ENCODE measurements around the gene DAPK2.

DAPK2 gene

GRCh38 chr15:63889831-63890230 is 156.5 kb downstream of the DAPK2 start:
- DNase-seq = no peak

GRCh38 chr15:63888823-63889222 is 157.5 kb downstream of the DAPK2 start:
- no peak for DNase-seq

GRCh38 chr15:63888146-63888545 is 158.1 kb downstream of the DAPK2 start:
- DNase-seq = no peak

- DNase-seq = no peak
Observed at GRCh38 chr15:63887630-63888029, 158.7 kb downstream of the DAPK2 start.

- DNase-seq = no peak
Observed at GRCh38 chr15:63884953-63885352, 161.3 kb downstream of the DAPK2 start.

- DNase-seq = no peak
Observed at GRCh38 chr15:63881431-63881830, 164.9 kb downstream of the DAPK2 start.

GRCh38 chr15:63880744-63881143 is 165.5 kb downstream of the DAPK2 start:
- no peak for DNase-seq

- no peak for DNase-seq
Observed at GRCh38 chr15:63879995-63880394, 166.3 kb downstream of the DAPK2 start.

- DNase-seq = no peak
Observed at GRCh38 chr15:63879211-63879610, 167.1 kb downstream of the DAPK2 start.

GRCh38 chr15:63877713-63878271 is 168.5 kb downstream of the DAPK2 start:
- no peak for DNase-seq

- no peak for DNase-seq
Observed at GRCh38 chr15:63876085-63876662, 170.1 kb downstream of the DAPK2 start.

- no peak for DNase-seq
Observed at GRCh38 chr15:63874616-63875015, 171.7 kb downstream of the DAPK2 start.

GRCh38 chr15:63872759-63873510 is 173.3 kb downstream of the DAPK2 start:
- no peak for DNase-seq

GRCh38 chr15:63870487-63871209 is 175.6 kb downstream of the DAPK2 start:
- peak; percentile 84 for DNase-seq

GRCh38 chr15:63870043-63870394 is 176.3 kb downstream of the DAPK2 start:
- no peak for DNase-seq

GRCh38 chr15:63869371-63870042 is 176.8 kb downstream of the DAPK2 start:
- DNase-seq = no peak

- DNase-seq = no peak
Observed at GRCh38 chr15:63864186-63864585, 182.1 kb downstream of the DAPK2 start.

GRCh38 chr15:63861946-63862517 is 184.3 kb downstream of the DAPK2 start:
- no peak for DNase-seq

- DNase-seq = no peak
Observed at GRCh38 chr15:63860555-63860954, 185.7 kb downstream of the DAPK2 start.

- no peak for DNase-seq
Observed at GRCh38 chr15:63860155-63860554, 186.1 kb downstream of the DAPK2 start.

GRCh38 chr15:63858881-63859280 is 187.4 kb downstream of the DAPK2 start:
- DNase-seq = no peak

- no peak for DNase-seq
Observed at GRCh38 chr15:63858448-63858847, 187.8 kb downstream of the DAPK2 start.

GRCh38 chr15:63857461-63857856 is 188.8 kb downstream of the DAPK2 start:
- no peak for DNase-seq
